Skeletal muscle satellite cell (primary cell): ENCODE data around the gene SAMD9. TPM values are rescaled to one million over a fixed set of nuclear protein-coding genes. Genes with fewer than 3 reads are reported as not detected.

ENCODE experiments used
- H3K27me3 ChIP-seq: 2 replicates; pipeline ENCODE4 v1.7.0; 2013; ENCODE audit warnings: low read length; ENCODE audit not compliant: control insufficient read depth, insufficient read depth
- H3K36me3 ChIP-seq: 2 replicates; pipeline ENCODE4 v1.7.0; 2013; ENCODE audit warnings: mild to moderate bottlenecking, control low read depth, low read length; ENCODE audit not compliant: insufficient read depth
- H3K4me1 ChIP-seq: 2 replicates; pipeline ENCODE4 v1.7.0; 2013; ENCODE audit warnings: low read length; ENCODE audit not compliant: control insufficient read depth, insufficient read depth
- H3K4me2 ChIP-seq: 2 replicates; pipeline ENCODE4 v1.7.0; 2013; ENCODE audit warnings: mild to moderate bottlenecking, low read length
- H3K4me3 ChIP-seq: 2 replicates; pipeline ENCODE4 v1.7.0; 2013; ENCODE audit warnings: low read length
- H3K9ac ChIP-seq: 2 replicates; pipeline ENCODE4 v1.7.0; 2013; ENCODE audit warnings: mild to moderate bottlenecking, low read depth, low read length, moderate library complexity
- H3K9me3 ChIP-seq: replicated peaks from 2 replicates; pipeline ENCODE4 v1.7.0; 2013; ENCODE audit warnings: mild to moderate bottlenecking, control low read depth, low read length
- total RNA-seq: library from RNA; depleted of rRNA; stranded (reverse); fragments of >200 nt; gene quantifications from 2 replicates; pipeline ENCODE4 v1.2.3, GENCODE V29; 2012; rRNA removed

SAMD9 gene
- 15.0 and 19.0 TPM in 2 replicates for total RNA-seq

- Histone ChIP-seq H3K9ac (peak within 1 kb of the TSS; percentile 77), H3K4me2 (peak within 1 kb of the TSS; percentile 74)
These were observed at the start of gene SAMD9 for GRCh38 chr7:93117852-93118530. TSS of gene SAMD9 (minus strand) at chr7:93117979. CDS start at chr7:93106097, 11,882 bp downstream.

DNA sequence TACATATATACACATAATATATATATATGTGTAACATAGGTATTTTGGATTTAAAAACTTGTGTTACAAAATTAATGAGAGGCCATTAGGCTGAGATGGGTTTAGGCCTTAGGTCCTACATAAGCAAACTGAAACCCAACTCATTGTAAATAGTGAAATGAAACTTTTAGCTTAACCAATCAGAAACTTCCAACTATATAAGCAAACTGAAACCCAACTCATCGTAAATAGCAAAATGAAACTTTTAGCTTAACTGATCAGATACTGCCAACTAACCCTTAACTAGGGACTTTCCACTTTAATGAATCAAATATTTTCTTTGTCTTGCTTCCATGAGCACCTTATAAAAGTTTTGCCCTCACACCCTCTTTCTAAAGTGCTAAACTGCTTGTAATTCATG, 47.7 kb upstream of the SAMD9 start:
- Histone ChIP-seq H3K27me3 (no peaks in the 10 kb centered on the region), H3K4me1 (no peaks in the 10 kb centered on the region), H3K4me2 (no peak overlapping the region), H3K9me3 (no peaks in the 10 kb centered on the region), H3K4me3 (no peak overlapping the region), H3K9ac (no peak overlapping the region), H3K36me3 (no peaks in the 10 kb centered on the region)

More at GRCh38 chr7:93117852-93118530, at the start of gene SAMD9:
- no peaks in the 10 kb centered on the region for H3K36me3 ChIP-seq
- H3K4me1 ChIP-seq: peaks cover 38% of the 10 kb centered on the region
- peak within 1 kb of the TSS; percentile 71 for H3K4me3 ChIP-seq
- no peaks in the 10 kb centered on the region for H3K27me3 ChIP-seq
- H3K9me3 ChIP-seq: no peaks in the 10 kb centered on the region

- Histone ChIP-seq H3K27me3 (no peaks in the 10 kb centered on the region), H3K4me1 (no peaks in the 10 kb centered on the region), H3K36me3 (no peaks in the 10 kb centered on the region), H3K9me3 (no peaks in the 10 kb centered on the region), H3K4me2 (no peak overlapping the region), H3K9ac (no peak overlapping the region), H3K4me3 (no peak overlapping the region)
These were observed 47.0 kb upstream of the SAMD9 start for GRCh38 chr7:93164766-93165165.

GRCh38 chr7:93161181-93161762, 43.5 kb upstream of the SAMD9 start:
- Histone ChIP-seq H3K4me3 (no peak overlapping the region), H3K27me3 (no peaks in the 10 kb centered on the region), H3K4me2 (no peak overlapping the region), H3K36me3 (no peaks in the 10 kb centered on the region), H3K9ac (no peak overlapping the region), H3K4me1 (no peaks in the 10 kb centered on the region), H3K9me3 (no peaks in the 10 kb centered on the region)

DNA sequence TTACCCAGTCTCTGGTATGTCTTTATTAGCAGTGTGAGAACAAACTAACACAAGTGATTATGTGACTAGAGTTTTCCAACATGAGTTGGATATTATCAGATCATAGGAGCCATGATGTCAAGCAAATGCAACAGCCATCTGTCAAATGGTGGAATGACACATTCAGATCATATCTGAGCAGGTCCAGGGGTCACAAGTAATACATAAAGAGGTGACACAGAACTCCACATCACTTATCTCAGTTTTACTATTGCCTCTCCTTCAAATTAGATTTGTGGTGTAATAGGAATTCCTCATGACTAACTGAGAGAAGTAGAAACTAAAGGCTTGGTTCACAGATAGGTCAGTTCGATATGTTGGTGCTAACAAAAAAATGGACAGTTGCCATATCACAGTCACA, 42.6 kb upstream of the SAMD9 start:
- no peaks in the 10 kb centered on the region for H3K36me3 ChIP-seq
- H3K27me3 ChIP-seq: no peaks in the 10 kb centered on the region
- H3K9ac ChIP-seq: no peak overlapping the region
- H3K4me3 ChIP-seq: no peak overlapping the region
- H3K4me2 ChIP-seq: no peak overlapping the region
- no peaks in the 10 kb centered on the region for H3K9me3 ChIP-seq
- H3K4me1 ChIP-seq: no peaks in the 10 kb centered on the region

GRCh38 chr7:93159490-93159889, 41.7 kb upstream of the SAMD9 start:
- Histone ChIP-seq H3K9ac (no peak overlapping the region), H3K27me3 (no peaks in the 10 kb centered on the region), H3K4me1 (no peaks in the 10 kb centered on the region), H3K36me3 (no peaks in the 10 kb centered on the region), H3K9me3 (no peaks in the 10 kb centered on the region), H3K4me2 (no peak overlapping the region), H3K4me3 (no peak overlapping the region)

DNA sequence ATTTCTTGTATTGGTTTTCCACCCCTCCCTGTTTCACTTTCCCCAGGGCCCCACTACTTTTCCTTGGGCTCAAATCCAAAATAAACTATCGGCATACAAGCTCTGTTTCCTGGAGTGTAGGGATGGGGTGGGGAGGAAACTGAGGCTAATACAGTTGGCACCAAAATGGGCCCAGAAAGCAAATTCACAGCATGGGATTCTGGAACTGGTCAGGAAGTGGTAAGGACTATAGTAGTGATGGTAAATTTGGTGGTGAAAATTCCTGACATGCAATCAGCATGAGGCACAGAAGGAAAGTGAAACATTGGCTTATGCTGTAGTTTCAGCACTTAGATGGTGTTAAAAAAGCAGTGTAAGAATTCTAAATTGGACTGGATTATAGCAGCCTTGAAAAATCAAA, 39.1 kb upstream of the SAMD9 start:
- no peak overlapping the region for H3K9ac ChIP-seq
- H3K4me1 ChIP-seq: no peaks in the 10 kb centered on the region
- no peaks in the 10 kb centered on the region for H3K27me3 ChIP-seq
- H3K4me2 ChIP-seq: no peak overlapping the region
- H3K36me3 ChIP-seq: no peaks in the 10 kb centered on the region
- H3K9me3 ChIP-seq: no peaks in the 10 kb centered on the region
- H3K4me3 ChIP-seq: no peak overlapping the region

- Histone ChIP-seq H3K9me3 (no peaks in the 10 kb centered on the region), H3K36me3 (no peaks in the 10 kb centered on the region), H3K4me1 (peaks cover 26% of the 10 kb centered on the region), H3K4me2 (peak overlapping the region; percentile 36), H3K9ac (no peak overlapping the region), H3K4me3 (no peak overlapping the region), H3K27me3 (no peaks in the 10 kb centered on the region)
These were observed 32.5 kb upstream of the SAMD9 start for GRCh38 chr7:93150200-93150835.

- Histone ChIP-seq H3K4me2 (peak overlapping the region; percentile 85), H3K4me3 (peak overlapping the region; percentile 67), H3K27me3 (no peaks in the 10 kb centered on the region), H3K9ac (peak overlapping the region; percentile 80), H3K4me1 (peaks cover 26% of the 10 kb centered on the region), H3K36me3 (peaks cover 5% of the 10 kb centered on the region), H3K9me3 (no peaks in the 10 kb centered on the region)
These were observed 30.9 kb upstream of the SAMD9 start for GRCh38 chr7:93148727-93149126.

DNA sequence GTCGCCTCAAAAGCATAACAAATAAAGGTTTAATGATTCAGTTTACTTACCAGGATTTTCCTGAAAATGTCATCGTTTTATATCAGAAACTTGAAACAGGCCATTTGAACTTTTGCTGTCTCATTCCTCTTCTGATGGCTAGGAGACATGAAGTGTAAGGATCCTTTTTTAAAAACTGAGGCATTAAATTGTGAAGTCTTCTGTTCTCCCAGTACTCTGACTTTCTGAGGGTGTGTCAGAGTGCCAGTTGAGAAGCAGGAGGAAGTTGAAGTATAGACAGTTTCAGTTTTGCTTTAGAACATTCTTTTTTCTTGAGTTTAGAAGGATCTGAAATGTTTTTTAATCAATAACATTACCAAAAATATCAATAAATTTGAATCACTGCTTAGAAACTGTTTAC, 30.4 kb upstream of the SAMD9 start, which contains the start of gene SAMD9L:
SAMD9L (minus strand) TSS at position 242 of the 400 bp plus-strand sequence. CDS start 12,414 bp downstream, outside the sequence.
- peak within 1 kb of the TSS; percentile 80 for H3K9ac ChIP-seq
- H3K27me3 ChIP-seq: no peaks in the 10 kb centered on the region
- H3K36me3 ChIP-seq: peaks cover 11% of the 10 kb centered on the region
- peak within 1 kb of the TSS; percentile 67 for H3K4me3 ChIP-seq
- H3K4me1 ChIP-seq: peaks cover 26% of the 10 kb centered on the region
- no peaks in the 10 kb centered on the region for H3K9me3 ChIP-seq
- peak within 1 kb of the TSS; percentile 85 for H3K4me2 ChIP-seq

DNA sequence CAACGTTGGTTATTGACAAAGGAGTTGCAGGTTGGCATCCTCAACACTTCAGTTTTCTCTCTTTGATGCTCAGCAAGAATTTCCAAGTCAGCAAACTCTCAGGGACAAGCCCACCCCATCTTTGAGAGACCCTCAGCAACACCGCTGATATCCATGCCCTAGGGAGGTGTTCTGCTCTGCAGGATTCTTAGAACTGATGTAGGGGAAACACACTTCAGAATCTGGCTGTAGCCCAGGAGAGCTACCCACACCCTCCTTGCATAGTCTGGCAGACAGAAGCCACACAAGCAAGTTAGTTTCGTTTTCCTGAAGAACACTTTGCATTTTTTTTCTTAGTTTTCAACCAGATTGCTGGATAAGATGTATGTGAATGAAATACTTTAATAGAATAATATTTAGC, 29.6 kb upstream of the SAMD9 start:
- H3K36me3 ChIP-seq: peaks cover 13% of the 10 kb centered on the region
- H3K27me3 ChIP-seq: no peaks in the 10 kb centered on the region
- peak overlapping the region; percentile 85 for H3K4me2 ChIP-seq
- peak overlapping the region; percentile 67 for H3K4me3 ChIP-seq
- no peaks in the 10 kb centered on the region for H3K9me3 ChIP-seq
- peak overlapping the region; percentile 80 for H3K9ac ChIP-seq
- H3K4me1 ChIP-seq: peaks cover 32% of the 10 kb centered on the region
